DMS 273 (cell line): ENCODE data around the gene TMEM59L.
"Not testable (repeated sequence)": the region's sequence is repeated elsewhere in the genome, so short reads cannot be mapped to it uniquely, and the experiment has no call there.

Source experiments
- DNase-seq: peaks from one replicate; lab custom pipeline; 2025; ENCODE audit not compliant: unreplicated experiment; lab: John Stamatoyannopoulos, UW

Gene TMEM59L

DNA sequence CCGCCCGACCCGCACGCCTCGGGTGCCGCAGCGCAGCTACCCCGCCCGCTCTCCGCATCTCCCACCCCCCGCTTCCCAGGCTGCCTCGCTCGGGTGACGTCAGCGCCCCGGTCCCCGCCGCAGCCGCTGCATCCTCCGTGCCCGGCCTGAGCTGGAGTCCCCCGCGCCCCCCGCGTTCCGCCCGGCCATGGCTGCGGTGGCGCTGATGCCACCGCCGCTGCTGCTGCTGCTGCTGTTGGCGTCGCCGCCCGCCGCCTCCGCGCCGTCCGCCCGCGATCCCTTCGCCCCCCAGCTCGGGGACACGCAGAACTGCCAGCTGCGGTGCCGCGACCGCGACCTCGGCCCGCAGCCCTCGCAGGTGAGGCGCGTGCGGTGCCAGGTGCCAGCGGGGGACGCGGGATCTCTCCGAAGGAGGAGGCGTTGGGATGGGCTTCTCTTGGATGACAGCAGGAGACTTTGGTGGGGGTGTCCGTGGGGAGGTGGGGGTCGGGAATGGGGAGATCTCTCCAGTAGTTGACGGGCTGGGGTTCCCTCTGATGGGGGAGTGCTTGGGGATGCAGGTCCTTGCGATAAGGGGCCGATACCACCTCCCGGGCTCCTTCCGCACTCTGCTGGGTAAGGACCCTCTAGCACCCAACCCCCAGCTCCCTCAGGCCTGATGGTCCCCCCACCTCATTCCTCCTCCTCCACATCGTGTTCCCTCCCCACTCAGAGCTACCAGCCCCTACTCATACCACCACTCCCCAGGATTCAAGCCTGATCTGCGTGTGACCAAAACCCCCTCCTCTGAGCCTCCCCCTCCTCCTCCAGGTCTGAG is at the start of gene TMEM59L:
Gene TMEM59L (plus strand): TSS at position 99 of the 817 bp plus-strand sequence. CDS start 89 bp downstream, at position 188.
- peak; percentile 49 for DNase-seq

DNA sequence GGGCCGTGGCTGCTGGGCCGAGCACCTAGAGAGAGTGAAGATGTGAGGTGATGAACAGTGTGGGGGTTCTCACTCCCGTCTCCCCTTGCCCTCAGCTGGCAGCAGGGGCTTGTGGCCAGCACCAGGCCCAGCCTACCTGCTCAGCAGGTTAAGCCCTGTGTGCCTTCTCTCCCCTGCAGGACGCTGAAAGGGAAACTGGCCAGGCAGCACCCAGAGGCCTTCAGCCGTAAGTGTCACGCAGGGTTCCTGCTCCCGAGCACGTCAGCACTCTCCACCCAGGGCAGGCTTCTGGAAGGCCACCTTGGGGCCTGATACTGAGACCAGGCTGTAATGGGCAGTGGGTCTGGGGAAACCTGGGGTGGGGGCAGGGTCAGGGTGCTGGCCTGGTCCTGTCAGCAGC is 45.7 kb upstream of the TMEM59L start:
- no peak for DNase-seq

DNA sequence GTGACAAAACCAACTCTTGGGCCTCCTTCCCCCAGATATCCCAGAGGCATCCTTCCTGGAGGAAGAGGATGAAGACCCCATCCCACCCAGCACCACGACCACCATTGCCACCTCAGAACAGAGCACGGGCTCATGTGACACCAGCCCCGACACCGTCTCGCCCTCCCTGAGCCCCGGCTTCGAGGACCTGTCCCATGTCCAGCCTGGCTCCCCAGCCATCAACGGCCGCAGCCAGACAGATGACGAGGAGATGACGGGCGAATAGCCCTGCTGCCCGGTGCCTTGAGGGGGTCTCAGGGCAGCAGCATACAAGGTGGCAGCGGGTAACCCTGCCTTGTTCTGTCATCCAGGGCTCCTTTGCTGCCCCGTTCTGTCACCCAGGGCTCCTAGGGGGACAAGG is 44.3 kb upstream of the TMEM59L start:
- DNase-seq: no peak

DNA sequence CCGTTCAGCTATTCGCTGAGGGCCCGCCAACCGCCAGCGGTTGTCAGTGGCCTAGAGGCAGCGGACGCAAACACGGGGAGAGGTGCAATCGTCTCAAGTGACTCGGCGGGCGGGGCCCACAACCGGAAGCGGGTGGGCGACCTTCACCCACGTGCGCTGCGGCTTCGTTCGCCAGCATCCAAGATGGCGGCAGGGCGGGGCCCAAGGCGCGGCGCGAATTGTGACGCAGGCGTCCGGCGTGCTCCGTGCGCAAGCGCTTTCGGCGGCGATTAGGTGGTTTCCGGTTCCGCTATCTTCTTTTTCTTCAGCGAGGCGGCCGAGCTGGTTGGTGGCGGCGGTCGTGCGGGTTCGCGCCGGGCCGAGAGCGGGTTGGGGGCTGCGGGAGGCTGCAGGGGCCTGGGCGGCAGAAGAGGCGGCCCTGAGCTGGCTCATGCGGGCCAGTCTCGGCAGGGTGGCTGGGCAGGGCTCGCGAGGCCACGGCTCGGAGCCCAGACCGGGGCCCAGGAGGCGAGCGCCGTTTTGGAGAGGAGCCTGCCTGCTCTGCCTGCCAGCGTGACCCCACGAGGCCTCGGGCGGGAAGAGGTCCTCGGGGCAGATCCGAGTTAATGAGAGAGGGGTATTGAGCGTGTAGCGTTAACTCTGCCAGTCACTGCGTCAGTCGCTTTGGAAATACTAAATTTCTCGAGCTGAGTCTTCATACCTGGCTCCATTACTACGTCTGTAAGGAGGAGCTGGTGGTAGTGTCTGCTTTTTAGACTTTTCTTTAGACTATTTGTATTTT is 40.9 kb upstream of the TMEM59L start, which contains the start of gene UBA52:
Gene UBA52 (plus strand): TSS at position 294 of the 781 bp plus-strand sequence. CDS start 1,444 bp downstream, outside the sequence.
- peak; percentile 100 for DNase-seq

DNA sequence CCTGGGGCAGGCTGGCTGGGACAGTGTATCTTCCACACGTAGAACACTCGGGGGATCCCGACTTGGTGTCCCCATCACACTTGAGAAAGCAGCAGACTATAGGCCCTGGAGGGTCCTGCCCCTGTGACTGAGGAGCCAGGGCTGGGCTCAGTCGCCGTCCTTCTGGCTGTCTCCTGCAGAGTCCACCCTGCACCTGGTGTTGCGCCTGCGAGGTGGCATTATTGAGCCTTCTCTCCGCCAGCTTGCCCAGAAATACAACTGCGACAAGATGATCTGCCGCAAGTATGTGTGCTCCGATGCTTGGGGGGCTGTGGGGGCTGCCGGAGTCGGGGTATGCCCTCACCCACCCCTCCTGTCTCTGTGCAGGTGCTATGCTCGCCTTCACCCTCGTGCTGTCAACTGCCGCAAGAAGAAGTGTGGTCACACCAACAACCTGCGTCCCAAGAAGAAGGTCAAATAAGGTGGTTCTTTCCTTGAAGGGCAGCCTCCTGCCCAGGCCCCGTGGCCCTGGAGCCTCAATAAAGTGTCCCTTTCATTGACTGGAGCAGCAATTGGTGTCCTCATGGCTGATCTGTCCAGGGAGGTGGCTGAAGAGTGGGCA is 37.9 kb upstream of the TMEM59L start:
- DNase-seq: no peak

DNA sequence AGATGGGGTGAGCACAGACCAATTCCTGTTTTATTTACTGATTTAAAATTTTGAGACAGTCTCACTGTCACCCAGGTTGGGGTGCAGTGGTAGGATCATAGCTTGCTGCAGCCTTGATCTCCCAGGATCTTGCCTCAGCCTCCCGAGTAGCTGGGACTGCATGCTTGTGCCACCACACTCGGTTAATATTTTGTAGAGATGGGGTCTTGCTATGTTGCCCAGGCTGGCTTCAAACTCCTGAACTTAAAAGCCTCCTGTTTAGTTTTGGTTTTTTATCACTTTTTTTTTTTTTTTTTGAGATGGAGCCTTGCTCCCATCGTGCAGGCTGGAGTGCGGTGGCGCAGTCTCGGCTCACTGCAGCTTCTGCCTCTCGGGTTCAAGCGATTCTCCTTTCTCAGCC is 36.3 kb upstream of the TMEM59L start:
- DNase-seq: no peak

DNA sequence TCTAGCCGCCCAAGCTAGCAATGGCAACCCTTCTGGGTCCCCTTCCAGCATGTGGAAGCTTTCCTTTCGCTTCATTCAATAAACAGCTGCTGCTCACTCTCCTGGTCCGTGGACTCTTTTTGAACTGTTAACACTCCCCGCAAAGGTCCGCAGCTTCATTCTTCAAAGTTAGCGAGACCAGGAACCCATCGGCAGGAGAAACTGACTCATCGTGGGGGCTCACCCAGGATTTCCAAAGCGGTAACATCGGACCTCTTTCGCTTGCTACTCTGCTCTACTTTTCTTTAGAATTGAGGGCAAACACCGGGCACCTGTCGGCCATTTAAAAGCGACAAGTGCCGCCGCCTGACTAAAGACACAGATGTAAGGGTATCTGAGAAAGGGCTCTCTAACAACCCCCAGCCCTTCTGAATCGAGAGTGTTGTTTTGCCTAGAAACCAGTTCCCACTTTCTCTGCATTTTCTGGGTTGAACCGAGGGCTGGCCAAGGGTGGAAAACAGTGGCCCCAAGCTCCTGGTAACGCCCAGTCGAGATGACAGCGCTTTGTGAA is 35.2 kb upstream of the TMEM59L start:
- DNase-seq: no peak

DNA sequence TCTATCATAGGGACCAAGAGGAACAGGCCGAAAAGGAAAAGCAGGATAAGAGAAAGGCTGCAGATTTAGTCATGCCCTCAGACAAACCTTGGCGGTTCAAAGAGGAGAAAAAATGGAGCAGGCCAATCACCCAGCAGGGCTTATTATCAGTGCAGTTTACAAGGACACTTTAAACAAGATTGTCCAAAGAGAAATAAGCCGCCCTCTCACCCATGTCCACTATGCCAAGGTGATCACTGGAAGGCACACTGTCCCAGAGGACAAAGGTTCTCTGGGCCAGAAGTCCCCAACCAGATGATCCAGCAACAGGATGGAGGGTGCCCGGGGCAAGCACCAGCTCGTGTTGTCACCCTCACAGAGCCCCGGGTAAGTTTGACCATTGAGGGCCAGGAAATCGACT is 32.4 kb upstream of the TMEM59L start:
- no peak for DNase-seq

DNA sequence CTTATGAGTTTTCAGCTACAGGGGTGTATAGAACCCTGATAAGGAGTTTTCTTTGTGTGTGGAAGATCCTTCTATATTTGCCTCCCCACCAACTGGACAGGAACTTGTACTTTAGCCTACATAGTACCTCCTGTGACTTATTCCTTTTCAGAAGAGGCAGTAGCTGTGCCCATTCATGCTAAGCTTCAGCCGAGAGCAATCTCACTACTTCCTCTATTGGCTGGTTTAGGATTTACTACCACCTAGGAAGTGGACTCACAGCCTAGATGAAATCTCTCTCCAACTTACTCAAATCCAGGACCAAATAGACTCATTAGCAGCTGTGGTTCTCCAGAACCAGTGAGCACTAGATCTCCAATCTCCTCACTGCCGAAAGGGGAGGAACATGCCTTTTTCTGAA is 26.4 kb upstream of the TMEM59L start:
- no peak for DNase-seq

DNA sequence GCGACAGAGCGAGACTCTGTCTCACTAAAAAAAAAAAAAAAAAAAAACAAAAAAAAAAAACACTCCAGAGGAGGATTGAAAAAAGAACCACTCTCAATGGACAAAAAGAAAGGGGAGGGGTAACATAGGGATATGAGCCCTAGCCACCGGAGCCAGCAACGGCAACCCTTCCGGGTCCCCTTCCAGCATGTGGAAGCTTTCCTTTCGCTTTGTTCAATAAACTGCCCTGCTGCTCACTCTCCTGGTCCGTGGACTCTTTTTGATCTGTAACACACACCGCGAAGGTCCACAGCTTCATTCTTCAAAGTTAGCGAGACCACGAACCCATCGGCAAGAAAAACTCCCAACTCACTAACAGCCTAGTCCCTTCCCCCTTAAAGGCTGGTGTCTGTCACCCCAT is 25.1 kb upstream of the TMEM59L start:
- DNase-seq: no peak

DNA sequence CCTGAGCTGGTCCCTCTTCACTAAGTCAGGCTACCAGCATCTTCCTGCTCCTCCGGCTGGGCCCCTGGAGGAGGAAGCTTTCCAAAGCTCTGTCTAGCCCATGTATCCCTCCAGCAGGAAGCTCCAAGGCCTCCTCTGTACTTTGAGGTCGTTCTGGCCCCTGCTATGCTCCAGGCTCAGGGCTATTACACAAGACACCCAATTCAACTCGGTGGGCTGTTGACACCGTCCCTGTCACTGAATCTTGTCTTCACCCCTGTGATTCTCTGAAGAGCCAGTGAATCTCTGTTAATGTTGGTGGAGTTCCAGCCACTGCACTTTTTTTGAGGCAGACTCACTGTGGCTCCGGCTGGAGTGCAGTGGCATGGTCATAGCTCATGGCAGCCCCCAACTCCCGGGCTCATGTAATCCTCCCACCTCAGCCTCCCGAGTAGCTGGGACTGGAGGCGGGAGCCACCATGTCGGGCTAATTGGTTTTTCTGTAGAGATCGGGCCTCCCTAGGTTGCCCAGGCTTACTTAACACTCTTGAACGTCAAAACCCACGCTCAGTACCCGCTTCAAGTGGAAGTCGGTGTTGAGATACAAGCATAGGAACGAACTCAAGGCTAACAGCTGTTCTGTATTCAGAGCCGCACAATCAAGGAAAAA is 24.6 kb upstream of the TMEM59L start:
- no peak for DNase-seq

DNA sequence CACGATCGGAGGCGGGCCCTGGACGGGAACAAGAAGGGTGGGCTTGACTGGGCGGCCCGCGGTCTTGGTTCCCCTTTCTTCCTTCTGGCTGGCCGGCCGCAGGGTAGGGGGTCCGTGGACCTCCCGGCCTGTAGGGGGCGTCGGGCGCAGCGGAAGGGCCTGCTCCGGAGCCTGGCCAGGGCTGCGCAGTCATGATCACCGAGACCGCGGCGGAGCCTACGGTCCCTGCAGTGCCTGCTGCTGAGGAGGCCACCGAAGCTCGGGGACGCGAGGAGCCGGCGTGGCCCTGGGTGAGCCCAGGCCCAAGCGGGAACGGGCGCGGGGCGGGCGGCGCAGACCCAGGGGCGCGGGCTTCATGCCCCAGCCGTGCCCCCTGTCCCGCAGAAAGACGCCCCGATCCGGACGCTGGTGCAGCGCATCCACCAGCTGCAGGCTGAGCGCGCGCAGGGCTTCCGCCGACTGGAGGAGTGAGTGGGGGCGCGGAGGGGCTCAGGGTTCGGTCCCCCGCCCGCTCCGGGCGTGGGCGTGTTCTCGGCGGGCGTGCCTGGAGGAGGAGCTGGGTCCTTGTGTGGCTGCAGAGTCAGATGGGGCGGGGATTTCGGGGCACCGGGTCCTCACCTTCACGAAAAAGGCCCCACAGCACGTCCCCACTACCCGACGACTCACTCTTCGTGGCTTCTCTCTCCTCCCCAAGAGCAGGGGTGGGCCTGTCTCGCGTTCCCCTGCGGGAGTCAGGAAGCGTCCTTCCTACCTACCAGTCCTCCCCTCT is 23.9 kb upstream of the TMEM59L start, which contains the start of gene REX1BD:
Gene REX1BD (plus strand): TSS at position 188 of the 769 bp plus-strand sequence. CDS start 4 bp downstream, at position 192.
- peak; percentile 93 for DNase-seq

DNA sequence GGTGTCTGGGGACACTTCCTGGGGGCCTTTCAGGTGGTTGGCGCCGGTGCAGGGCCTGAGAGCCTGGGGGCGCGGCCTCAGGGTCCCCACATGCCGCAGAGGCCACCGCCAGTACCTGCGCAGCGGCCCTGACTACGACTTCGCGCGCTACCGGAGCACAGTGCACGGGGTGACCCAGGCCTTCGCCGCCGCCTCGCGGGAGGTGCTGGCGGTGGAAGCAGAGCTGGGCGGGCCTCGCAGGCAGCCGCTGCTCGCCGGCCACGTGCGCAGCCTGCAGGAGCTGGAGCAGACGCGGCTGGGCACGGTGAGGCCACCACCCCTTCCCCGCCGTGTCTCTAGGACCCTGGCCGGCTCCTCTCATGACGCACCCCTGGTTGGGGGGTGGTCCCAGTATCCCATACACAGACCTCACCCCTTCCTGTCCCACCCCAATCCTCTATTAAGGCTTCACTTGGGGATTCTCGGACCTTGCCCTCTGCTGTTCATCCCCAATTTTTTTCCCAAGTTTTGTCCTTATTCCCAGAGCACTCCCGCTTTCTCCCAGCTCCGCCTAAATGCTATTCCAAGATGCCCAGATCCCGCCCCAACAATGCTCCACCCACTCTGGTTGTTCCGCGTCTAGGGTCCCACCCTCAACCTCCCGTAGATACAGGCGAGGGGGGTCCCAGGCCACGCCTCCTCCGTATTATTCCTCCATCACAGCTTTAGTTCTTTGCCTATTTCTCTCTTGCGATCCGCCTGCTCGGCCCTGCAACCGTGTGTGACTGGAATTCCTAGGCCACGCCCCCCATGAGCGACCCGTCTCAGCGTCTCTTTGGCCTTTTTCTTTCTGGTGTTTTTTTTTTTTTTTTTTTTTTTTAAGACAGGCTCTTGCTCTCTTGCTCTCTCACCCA is 23.0 kb upstream of the TMEM59L start:
- peak; percentile 89 for DNase-seq

DNA sequence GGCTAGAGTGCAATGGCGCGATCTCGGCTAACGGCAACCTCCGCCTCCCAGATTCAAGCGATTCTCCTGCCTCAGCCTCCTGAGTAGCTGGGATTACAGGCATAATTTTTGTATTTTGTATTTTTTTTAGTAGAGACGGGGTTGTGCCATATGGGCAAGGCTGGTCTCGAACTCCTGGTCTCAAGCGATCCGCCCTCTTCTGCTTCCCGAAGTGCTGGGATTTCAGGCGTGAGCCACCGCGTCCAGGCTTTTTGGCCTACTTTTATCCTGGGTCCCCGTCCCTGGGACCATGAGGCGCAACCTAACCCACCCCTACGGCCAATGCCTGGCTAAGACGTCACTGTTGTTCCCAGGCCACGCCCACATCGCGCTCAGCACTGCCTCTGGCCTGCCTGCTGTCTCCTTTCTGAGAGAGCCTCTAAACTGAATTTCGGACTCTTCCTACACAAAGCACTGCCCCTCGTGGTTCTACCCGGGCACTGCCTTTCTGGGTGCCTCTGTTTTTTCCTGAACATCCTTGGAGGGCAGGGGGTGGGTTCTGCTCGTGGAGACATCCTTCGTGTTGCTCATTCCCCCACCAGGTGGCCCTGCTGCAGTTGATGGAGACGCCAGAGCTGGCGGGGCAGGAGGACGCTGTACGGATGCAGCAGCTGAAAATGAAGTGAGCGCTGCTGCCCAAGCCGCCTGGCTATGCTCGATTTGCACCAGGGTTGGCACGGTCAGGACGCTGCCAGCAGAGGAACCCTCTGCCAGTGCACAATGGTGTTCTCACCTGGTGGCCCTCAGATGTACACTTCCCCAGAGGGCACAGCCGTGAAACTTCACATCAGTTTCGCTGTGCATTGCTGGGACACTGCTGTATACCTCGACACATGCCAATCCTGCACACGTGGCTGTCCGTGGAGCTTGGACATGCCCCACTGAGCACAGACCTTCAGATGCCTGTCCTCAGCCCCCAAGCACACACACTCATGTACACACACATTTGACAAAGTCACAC is 22.1 kb upstream of the TMEM59L start:
- DNase-seq: peak; percentile 55

DNA sequence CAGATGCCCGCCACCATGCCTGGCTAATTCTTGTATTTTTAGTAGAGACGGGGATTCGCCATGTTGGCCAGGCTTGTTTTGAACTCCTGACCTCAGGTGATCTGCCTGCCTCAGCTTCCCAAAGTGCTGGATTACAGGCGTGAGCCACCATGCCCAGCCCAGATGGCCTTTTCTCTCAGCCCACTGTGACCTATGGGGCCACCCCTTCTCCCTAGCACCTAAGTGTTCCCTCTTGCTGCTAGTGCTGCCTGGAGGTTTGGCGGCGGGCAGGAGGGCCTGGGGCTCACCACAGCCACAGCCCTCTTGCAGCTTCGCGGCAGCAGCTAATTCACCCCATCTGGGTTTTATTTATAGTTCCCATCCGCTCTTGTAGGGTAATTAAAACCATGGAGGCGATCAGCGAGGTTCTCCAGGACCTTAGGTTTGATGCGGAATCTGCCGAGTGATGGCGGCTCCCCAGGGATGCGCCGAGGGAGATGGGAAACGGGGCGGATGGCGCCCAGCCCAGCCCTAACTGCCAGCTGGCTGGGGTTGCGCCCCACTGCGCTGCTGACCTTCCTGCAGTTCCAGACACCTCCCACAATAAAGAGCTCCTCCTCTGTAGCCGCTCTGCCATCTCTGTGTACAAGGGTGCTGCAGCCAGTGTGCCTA is 20.8 kb upstream of the TMEM59L start:
- peak; percentile 74 for DNase-seq

DNA sequence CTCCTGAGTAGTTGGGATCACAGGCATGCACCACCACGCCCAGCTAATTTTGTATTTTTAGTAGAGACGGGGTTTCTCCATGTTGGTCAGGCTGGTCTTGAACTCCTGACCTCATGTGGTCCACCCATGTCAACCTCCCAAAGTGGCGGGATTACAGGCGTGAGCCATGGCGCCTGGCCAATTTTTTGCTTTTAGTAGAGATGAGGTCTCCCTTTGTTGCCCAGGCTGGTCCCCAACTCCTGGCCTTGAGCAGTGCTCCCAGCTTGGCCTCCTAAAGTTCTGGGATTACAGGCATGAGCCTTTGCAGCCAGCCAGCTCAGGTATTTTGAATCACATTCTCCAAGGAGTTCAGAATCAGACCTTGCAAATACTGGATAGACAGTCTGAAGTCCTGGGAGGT is 19.9 kb upstream of the TMEM59L start:
- DNase-seq: not testable (repeated sequence)

DNA sequence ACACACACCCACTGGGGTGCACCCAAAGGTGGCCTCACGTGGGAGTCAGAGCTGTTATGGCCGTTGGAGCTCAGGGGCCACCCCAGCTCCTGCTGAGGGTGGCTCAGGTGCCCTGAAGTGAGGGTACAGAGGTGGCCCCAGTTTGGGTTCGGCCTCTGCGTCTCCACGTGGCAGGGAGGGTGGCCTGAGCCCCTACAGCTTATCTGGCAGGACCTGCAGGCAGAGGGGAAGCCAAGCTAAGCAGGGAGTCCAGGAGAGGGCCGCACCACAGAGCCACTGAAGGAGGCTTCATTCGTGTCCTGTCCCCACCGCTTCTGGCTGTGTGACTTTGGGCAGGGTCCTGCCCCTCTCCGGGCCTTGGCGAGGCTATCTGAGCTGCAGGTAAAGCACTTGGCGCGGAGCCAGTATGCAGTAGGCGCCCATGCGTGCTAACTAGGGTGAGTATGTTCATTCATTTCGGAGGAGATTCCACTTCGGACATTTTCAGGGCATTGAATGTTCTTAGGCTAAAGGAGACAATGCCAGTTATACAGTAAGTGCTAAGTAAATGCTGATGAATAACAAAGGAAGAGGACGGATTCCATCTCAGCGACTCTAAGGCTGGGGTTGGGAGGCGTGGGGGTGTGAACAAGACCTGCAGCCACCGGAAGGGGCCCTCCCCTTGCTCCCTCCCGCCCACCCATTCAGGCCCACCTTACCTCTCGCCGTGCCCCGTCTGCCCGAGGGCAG is 19.1 kb upstream of the TMEM59L start:
- DNase-seq: no peak
